Measurements from ENCODE around the gene SBF1. TPM values are rescaled to one million over a fixed set of nuclear protein-coding genes. Genes with fewer than 3 reads are reported as not detected.
A peak's percentile ranks its signal among the peaks of the same experiment; 100 is the strongest.
"Not testable (repeated sequence)": the region's sequence is repeated elsewhere in the genome, so short reads cannot be mapped to it uniquely, and the experiment has no call there.

The SBF1 gene
- total and polyA plus RNA-seq, 5 donors: 39.2 to 54.8 (median 53.4) TPM

DNA sequence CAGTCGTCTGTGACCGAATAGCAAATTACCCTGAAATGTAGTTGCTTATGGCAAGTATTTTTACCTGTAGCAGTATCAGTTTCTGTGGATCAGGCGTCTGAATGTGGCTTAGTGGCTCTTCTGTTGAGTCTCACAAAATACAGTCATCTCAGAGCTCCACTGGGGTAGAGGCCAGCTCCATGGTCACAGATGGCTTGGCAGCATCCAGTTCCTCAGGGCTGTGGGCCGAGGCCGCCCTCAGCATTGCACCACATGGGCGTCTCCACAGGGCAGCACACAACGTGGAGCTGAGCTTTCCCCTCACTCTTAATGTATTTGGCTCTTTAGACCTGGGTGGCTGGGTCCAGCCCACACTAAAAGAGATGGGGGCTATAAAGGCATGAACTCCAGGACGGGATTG is 57.8 kb downstream of the SBF1 start:
- no peaks in the 10 kb centered on the region for H3K27me3 ChIP-seq (ENCODE audit: control insufficient read depth, insufficient read depth)

DNA sequence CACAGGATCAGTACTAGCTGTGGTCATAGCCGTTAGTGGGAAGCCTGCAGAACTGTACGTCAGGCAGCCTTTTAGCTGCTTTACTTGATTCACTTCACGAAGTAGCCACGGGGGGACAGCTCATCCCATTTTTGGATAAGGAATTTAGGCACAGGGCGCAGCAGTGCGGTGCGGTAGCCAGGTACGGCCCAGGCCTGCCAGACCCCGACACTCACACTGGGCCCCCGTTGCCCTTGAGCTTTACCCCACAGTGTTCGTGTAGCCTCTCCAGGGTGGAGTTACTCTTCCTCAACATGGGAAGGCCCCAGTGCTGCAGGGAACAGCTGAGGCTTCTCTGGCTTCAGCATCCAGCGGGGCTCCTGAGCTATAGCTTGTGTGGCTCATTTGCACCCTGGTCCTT is 59.4 kb downstream of the SBF1 start:
- Histone ChIP-seq H3K27me3 (ENCODE audit: control insufficient read depth, insufficient read depth) (no peaks in the 10 kb centered on the region), H3K9me3 (ENCODE audit: control insufficient read depth, low read length) (no peaks in the 10 kb centered on the region), H3K27ac (ENCODE audit: low read length) (no peak overlapping the region), H3K4me1 (ENCODE audit: control insufficient read depth, insufficient read depth, low read length) (no peaks in the 10 kb centered on the region), H3K4me3 (ENCODE audit: low read length) (no peak overlapping the region)
- 94% methylated on average over 12 of the region's 12 CpGs for WGBS
- no peak for ATAC-seq
- no peak for DNase-seq
- intact Hi-C loops (cut with DNase I): no loop called here

More for the DNA sequence above, 57.8 kb downstream of the SBF1 start:
- H3K9me3 ChIP-seq (ENCODE audit: control insufficient read depth, low read length): no peaks in the 10 kb centered on the region
- H3K27ac ChIP-seq (ENCODE audit: low read length): no peak overlapping the region
- no peak for ATAC-seq
- intact Hi-C loops (cut with DNase I): no loop called here
- H3K4me1 ChIP-seq (ENCODE audit: control insufficient read depth, insufficient read depth, low read length): no peaks in the 10 kb centered on the region
- peak in 2 of 3 donors; percentile 19 to 29 for DNase-seq
- no peak overlapping the region for H3K4me3 ChIP-seq (ENCODE audit: low read length)
- WGBS: 92% methylated on average over 8 of the region's 8 CpGs

DNA sequence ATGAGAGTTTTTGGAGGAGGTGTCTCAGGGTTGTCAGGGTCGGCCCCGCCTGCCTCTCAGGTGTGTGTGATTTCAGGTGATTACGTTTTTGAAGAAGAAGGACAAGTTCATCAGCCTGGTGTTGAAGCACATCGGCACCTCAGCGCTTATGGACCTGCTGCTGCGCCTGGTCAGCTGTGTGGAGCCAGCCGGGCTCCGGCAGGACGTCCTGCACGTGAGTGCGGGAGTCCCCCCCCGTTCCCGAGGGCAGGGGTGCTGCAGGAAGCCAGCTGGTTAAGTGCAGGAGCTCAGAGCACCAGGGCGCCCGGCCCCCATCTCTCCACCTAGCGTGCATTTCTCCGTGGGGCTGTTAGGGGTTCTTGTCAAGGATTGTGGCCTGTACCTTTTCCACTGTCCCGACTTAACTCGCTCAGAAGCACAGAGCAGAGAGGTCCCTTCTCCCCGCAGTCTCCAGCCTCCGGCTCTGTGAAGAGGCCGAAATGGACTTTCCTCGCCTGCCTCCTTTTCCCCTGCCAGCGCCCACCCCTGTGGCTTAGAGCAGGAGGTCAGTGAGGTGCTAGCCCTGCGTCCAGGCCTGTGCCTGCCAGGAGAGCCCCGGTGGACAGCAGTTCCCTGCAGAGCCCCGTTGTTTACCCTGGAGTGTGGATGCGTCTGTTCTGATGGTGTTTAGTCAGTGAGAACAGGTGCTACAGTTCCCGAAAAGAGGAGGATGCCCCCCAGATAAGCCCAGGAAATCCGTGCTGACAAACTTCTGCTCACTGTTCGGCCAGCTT is 60.2 kb downstream of the SBF1 start:
- Histone ChIP-seq H3K27ac (ENCODE audit: low read length) (no peak overlapping the region), H3K4me3 (ENCODE audit: low read length) (no peak overlapping the region), H3K9me3 (ENCODE audit: control insufficient read depth, low read length) (no peaks in the 10 kb centered on the region), H3K27me3 (ENCODE audit: control insufficient read depth, insufficient read depth) (no peaks in the 10 kb centered on the region), H3K4me1 (ENCODE audit: control insufficient read depth, insufficient read depth, low read length) (no peaks in the 10 kb centered on the region)
- intact Hi-C loops (cut with DNase I): no loop called here
- peak in 2 of 3 donors; percentile 27 to 41 for DNase-seq
- no peak for ATAC-seq
- 92% methylated on average over 31 of the region's 31 CpGs for WGBS

DNA sequence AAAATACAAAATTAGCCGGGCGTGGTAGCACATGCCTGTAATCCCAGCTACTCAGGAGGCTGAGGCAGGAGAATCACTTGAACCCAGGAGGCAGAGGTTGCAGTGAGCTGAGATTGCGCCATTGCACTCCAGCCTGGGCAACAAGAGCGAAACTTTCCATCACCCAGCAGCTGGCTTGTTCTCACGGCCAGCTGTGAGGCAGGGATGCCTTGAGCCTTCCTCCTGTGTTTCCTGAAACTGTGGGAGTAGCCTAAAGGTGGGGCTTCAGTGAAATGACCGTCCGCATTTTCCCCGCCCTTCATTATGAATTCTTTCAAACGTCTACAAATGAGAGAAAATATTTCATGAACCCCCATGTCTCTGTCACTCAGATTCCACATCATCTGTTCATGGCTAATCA is 65.9 kb downstream of the SBF1 start:
- H3K4me3 ChIP-seq (ENCODE audit: low read length); DNase-seq; intact Hi-C loops (cut with DNase I); H3K4me1 ChIP-seq (ENCODE audit: control insufficient read depth, insufficient read depth, low read length); H3K9me3 ChIP-seq (ENCODE audit: control insufficient read depth, low read length); H3K27me3 ChIP-seq (ENCODE audit: control insufficient read depth, insufficient read depth); ATAC-seq; H3K27ac ChIP-seq (ENCODE audit: low read length): not testable (repeated sequence)
- 78% methylated on average over 9 of the region's 9 CpGs for whole genome bisulfite sequencing

DNA sequence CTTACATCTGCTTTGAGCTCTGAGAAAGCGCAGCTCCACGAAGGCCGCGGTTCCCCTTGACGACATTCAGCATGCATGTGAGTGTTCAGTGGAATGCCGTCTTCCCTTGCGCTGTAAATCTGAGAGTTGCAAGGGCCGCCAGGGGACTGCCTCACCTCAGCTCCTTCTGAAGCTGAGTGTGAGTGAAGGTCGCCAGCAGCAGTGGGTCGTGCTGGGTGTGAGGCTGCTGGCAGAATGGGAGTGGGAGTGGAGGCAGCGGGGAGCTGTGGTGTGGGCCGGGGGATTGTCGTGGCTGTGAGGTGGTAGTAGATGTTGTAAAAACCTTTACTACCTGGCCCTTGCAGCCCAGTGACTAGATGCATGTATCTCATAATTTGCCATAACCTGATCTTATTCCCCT is 66.5 kb downstream of the SBF1 start:
- Histone ChIP-seq H3K27me3 (ENCODE audit: control insufficient read depth, insufficient read depth) (no peaks in the 10 kb centered on the region), H3K4me1 (ENCODE audit: control insufficient read depth, insufficient read depth, low read length) (no peaks in the 10 kb centered on the region), H3K27ac (ENCODE audit: low read length) (no peak overlapping the region), H3K4me3 (ENCODE audit: low read length) (no peak overlapping the region), H3K9me3 (ENCODE audit: control insufficient read depth, low read length) (no peaks in the 10 kb centered on the region)
- intact Hi-C loops (cut with DNase I): no loop called here
- peak in 2 of 3 donors; percentile 20 to 44 for DNase-seq
- WGBS: 91% methylated on average over 13 of the region's 13 CpGs
- ATAC-seq: no peak

DNA sequence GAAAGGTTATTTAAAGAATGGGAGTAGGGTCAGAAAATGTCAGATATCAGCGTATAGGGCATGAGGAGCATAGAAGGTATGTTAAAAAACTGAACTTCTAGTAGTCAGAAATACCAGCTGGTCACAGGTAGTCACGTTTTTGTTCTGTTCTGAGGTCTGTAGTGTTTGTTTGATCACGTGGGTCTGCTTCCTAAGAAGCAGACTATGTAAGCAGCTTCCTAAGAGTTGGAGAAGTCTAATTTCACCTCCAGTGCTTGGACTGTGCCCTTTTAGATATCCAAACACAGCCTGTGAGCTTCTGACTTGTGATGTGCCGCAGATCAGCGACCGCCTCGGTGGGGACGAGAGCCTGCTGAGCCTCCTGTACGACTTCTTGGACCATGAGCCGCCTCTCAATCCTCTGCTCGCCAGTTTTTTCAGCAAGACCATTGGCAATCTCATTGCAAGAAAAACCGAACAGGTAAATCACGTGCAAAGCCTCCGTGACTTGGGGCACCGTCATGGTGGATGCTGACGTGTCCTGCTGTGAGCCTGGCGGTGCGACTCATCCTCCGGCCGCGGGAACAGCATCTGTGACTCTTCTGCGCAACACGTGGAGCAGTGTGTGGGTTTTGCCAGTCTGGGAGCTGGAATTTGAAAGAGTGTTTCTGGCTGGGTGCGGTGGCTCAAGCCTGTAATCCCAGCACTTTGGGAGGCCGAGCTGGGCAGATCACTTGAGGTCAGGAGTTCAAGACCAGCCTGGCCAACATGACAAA is 68.2 kb downstream of the SBF1 start:
- Histone ChIP-seq H3K4me1 (ENCODE audit: control insufficient read depth, insufficient read depth, low read length) (no peaks in the 10 kb centered on the region), H3K27ac (ENCODE audit: low read length) (no peak overlapping the region), H3K4me3 (ENCODE audit: low read length) (no peak overlapping the region), H3K27me3 (ENCODE audit: control insufficient read depth, insufficient read depth) (no peaks in the 10 kb centered on the region), H3K9me3 (ENCODE audit: control insufficient read depth, low read length) (no peaks in the 10 kb centered on the region)
- ATAC-seq (no peak), DNase-seq (peak in 2 of 3 donors; percentile 17 to 21)
- intact Hi-C loops (cut with DNase I): no loop called here
- 92% methylated on average over 25 of the region's 25 CpGs for WGBS

DNA sequence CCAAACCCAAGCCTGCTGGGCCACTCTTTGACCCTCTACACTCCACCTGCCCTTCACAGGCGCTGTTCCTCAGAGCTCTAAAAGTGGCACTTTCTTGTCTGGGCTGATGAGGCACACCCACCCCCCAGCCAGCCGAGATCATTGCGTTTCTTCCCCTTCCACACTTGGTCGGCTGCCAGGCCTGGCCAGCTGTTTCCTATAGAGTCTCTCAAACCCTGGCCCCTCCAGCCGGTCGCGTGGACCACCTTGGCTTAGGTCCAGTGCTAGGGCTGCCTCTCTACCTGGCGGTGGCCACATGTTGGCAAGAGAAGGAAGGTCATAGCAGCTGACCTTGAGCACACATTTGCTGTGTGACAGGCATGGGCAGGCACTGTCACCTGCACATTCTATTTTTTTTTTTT is 71.1 kb downstream of the SBF1 start:
- intact Hi-C loops (cut with DNase I): no loop called here
- WGBS: 24% methylated on average over 8 of the region's 8 CpGs
- ATAC-seq (peak; percentile 42 to 62), DNase-seq (peak; percentile 60 to 87 (median 82))
- H3K27ac ChIP-seq (ENCODE audit: low read length): no peak overlapping the region
- no peaks in the 10 kb centered on the region for H3K9me3 ChIP-seq (ENCODE audit: control insufficient read depth, low read length)
- H3K4me1 ChIP-seq (ENCODE audit: control insufficient read depth, insufficient read depth, low read length): peaks cover 5% of the 10 kb centered on the region
- no peaks in the 10 kb centered on the region for H3K27me3 ChIP-seq (ENCODE audit: control insufficient read depth, insufficient read depth)
- no peak overlapping the region for H3K4me3 ChIP-seq (ENCODE audit: low read length)

DNA sequence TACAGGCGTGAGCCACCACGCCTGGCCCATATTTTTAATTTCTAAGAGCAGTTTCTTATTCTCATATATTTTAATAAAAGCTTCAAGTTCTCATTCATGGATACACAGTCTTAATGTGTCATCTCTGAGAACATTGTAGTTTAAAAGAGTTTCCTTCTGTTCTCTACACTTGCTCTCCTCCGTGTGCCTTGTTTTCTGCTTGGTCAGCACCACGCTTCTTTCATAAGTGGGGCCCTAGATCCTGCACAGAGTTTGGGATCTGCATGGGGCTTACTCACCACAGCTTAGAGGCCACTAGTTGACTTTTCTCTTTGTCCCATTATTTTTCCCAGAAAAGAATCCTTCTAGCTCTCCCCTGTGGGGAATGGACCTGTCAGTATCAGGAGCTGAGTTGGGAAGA is 72.9 kb downstream of the SBF1 start:
- intact Hi-C loops (cut with DNase I): no loop called here
- Histone ChIP-seq H3K27ac (ENCODE audit: low read length) (no peak overlapping the region), H3K4me3 (ENCODE audit: low read length) (no peak overlapping the region), H3K27me3 (ENCODE audit: control insufficient read depth, insufficient read depth) (no peaks in the 10 kb centered on the region), H3K4me1 (ENCODE audit: control insufficient read depth, insufficient read depth, low read length) (peaks cover 5% of the 10 kb centered on the region), H3K9me3 (ENCODE audit: control insufficient read depth, low read length) (no peaks in the 10 kb centered on the region)
- DNase-seq: no peak
- no peak for ATAC-seq
- WGBS: 92% methylated on average over 4 of the region's 4 CpGs

DNA sequence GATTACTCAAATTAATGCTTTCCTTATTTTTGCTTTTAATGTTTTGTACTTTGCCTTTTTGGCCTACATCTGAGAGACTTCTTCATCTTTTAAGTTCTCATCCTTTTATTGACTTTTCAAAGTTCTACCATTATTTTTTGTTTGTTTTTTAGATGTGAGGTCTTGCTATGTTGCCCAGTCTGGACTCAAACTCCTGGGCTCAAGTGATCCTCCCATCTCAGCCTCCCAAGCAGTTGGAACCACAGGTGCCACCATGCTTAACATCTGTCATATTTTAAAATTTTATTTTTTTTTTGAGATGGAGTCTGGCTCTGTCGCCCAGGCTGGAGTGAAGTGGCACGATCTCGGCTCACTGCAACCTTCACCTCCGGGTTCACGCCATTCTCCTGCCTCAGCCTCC is 73.9 kb downstream of the SBF1 start:
- H3K27me3 ChIP-seq (ENCODE audit: control insufficient read depth, insufficient read depth): no peaks in the 10 kb centered on the region
- peaks cover 5% of the 10 kb centered on the region for H3K4me1 ChIP-seq (ENCODE audit: control insufficient read depth, insufficient read depth, low read length)
- no peak overlapping the region for H3K27ac ChIP-seq (ENCODE audit: low read length)
- ATAC-seq (no peak), DNase-seq (no peak)
- no peak overlapping the region for H3K4me3 ChIP-seq (ENCODE audit: low read length)
- WGBS: 98% methylated on average over 5 of the region's 5 CpGs
- intact Hi-C loops (cut with DNase I): no loop called here
- H3K9me3 ChIP-seq (ENCODE audit: control insufficient read depth, low read length): no peaks in the 10 kb centered on the region

DNA sequence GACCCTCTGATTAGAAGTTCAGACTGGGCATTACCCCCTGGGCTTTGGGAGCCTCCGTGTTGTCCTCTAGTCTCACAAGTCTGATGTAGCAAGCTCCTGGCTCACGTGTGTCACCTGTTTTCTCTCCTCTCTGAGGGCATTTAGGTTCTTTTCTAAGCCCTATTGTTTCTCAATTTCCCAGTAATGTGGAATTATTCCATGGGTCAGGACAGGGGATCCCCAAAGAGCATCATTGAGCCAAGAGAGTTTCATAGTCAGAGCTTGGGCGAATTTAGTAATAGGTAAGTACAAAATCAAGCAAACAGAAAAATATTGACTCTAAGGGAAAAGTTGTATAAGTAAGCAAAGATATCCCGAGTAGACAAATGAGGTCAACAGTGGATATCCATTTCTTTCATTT is 74.4 kb downstream of the SBF1 start:
- Histone ChIP-seq H3K27ac (ENCODE audit: low read length) (no peak overlapping the region), H3K9me3 (ENCODE audit: control insufficient read depth, low read length) (no peaks in the 10 kb centered on the region), H3K4me1 (ENCODE audit: control insufficient read depth, insufficient read depth, low read length) (peaks cover 5% of the 10 kb centered on the region), H3K4me3 (ENCODE audit: low read length) (no peak overlapping the region), H3K27me3 (ENCODE audit: control insufficient read depth, insufficient read depth) (no peaks in the 10 kb centered on the region)
- WGBS: 83% methylated on average over 4 of the region's 4 CpGs
- ATAC-seq (no peak), DNase-seq (no peak)
- intact Hi-C loops (cut with DNase I): no loop called here

DNA sequence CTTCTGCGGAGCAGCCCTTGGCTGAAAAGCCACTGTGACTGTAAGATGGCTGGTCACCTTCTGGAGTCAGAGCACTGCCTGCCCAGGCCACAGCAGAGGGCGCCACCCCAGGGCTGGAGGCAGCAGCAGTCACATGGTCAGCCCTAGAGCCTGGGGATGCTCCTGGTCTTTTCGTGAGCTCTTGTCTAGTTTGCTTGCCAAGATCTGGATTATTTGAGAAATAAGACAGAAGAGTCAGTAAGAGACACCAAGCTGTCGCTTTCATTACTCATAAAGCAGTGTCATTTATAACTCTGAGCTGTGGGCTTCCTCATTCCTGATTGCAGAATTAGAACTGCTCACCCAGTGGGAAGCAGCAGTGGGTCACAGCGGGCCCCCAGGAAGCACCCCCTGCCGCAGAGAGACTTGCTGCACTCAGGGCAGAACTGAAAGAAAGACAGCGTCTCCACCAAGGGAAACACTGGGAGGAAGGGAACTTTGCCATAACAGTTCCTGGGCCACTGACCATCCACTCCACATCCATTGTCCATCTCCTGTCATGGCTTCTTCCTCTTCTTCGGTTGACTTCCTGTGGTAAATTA is 75.0 kb downstream of the SBF1 start:
- H3K27me3 ChIP-seq (ENCODE audit: control insufficient read depth, insufficient read depth): no peaks in the 10 kb centered on the region
- intact Hi-C loops (cut with DNase I): no loop called here
- H3K9me3 ChIP-seq (ENCODE audit: control insufficient read depth, low read length): no peaks in the 10 kb centered on the region
- ATAC-seq (peak; percentile 56 to 66), DNase-seq (peak in 2 of 3 donors; percentile 38 to 67)
- 62% methylated on average over 8 of the region's 8 CpGs for WGBS
- no peak overlapping the region for H3K4me3 ChIP-seq (ENCODE audit: low read length)
- peaks cover 5% of the 10 kb centered on the region for H3K4me1 ChIP-seq (ENCODE audit: control insufficient read depth, insufficient read depth, low read length)
- H3K27ac ChIP-seq (ENCODE audit: low read length): no peak overlapping the region

Measured in right cardiac atrium (tissue), 5 donors.